Ecto neural progenitor cell (in vitro differentiated cells): ENCODE results near the gene CPA1.
"Not testable (repeated sequence)": the region's sequence is repeated elsewhere in the genome, so short reads cannot be mapped to it uniquely, and the experiment has no call there.

ENCODE experiments used
- DNase-seq: peaks from one replicate; pipeline ENCODE4 v3.0.0-alpha.2; 2018; ENCODE audit warnings: low spot score

CPA1 gene

GRCh38 chr7:130374507-130374906 is 5.8 kb upstream of the CPA1 start:
- DNase-seq: no peak

- not testable (repeated sequence) for DNase-seq
These were observed 3.8 kb upstream of the CPA1 start for GRCh38 chr7:130376461-130376860.

- DNase-seq: no peak
These were observed 3.1 kb upstream of the CPA1 start for GRCh38 chr7:130377178-130377577.

DNA sequence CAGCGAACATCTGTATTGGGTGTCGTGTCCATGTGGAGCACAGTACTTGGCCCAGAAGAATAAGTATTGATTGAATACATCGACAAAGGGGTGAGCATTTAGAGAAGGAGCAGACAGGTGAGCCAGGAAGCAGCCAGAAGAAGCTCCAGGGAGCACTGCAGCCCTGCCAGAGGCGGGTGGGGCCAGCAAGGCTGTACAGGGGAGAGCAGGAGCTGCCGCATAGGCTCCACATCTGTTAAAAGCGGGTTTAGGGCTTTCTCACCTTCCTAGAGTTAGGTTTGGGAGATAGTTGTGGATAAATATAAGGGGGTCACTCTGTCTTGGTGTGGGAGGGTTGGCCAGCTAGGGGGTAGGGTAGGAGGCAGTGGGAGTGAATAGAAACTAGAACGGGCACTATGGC is 1.3 kb upstream of the CPA1 start:
- DNase-seq: no peak

- DNase-seq: no peak
These were observed 768 bp upstream of the CPA1 start for GRCh38 chr7:130379532-130379920.

- DNase-seq: no peak
These were observed 664 bp downstream of the CPA1 start for GRCh38 chr7:130380861-130381455.

DNA sequence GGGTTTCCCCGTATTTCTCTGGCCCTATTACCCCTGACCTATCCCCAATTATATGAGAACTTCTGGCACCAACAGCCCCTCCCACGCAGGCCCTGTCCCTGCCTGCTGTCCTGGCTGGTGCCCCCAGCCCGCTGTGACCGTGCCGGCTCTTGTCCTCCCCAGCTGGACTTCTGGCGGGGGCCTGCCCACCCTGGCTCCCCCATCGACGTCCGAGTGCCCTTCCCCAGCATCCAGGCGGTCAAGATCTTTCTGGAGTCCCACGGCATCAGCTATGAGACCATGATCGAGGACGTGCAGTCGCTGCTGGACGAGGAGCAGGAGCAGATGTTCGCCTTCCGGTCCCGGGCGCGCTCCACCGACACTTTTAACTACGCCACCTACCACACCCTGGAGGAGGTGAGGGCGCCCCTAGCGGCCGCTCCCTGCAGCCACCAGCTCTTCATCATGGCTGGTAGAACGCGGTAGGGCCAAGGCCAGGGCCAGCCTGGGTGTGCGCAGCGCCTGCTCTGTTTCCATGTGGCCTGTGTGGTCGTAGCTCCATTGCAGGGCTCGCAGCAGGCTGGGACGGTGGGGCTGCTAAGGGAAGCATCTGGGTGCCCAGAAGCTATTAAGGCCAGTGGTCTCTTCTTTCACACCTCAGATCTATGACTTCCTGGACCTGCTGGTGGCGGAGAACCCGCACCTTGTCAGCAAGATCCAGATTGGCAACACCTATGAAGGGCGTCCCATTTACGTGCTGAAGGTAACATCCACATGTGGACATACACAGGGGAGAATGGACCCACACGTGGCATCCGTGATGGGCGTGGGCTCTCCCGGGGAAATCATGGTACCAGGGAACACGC is 1.4 kb downstream of the CPA1 start:
- peak; percentile 63 for DNase-seq

DNA sequence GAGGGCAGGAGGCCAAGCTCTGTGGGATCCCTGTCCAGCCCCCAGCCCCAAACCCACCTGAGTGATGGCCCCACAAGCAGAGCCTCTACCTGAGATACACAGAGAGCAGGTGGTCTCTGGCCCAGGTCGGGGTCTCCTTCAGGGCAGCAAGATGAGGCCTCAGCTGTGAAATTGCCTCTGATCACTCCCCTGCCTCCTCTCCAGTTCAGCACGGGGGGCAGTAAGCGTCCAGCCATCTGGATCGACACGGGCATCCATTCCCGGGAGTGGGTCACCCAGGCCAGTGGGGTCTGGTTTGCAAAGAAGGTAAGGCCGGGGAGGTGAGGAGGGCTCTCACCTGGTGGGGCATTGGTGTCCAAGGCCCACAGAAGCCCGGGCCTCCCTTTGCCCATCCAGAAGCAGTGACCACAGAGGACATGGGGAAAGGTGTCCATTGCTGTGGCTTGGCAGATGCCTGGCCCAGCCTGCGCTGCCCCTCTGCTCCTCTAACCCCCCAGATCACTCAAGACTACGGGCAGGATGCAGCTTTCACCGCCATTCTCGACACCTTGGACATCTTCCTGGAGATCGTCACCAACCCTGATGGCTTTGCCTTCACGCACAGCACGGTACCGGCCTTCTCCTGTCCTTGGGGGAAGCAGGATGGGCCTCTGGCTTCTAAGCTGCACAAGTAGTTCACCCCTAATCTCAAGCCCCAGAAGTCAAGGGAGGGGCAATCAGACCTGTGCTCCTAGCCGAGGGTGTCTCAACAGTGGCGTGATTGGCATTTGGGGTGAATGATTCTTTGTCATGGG is 3.1 kb downstream of the CPA1 start:
- peak; percentile 32 for DNase-seq

DNA sequence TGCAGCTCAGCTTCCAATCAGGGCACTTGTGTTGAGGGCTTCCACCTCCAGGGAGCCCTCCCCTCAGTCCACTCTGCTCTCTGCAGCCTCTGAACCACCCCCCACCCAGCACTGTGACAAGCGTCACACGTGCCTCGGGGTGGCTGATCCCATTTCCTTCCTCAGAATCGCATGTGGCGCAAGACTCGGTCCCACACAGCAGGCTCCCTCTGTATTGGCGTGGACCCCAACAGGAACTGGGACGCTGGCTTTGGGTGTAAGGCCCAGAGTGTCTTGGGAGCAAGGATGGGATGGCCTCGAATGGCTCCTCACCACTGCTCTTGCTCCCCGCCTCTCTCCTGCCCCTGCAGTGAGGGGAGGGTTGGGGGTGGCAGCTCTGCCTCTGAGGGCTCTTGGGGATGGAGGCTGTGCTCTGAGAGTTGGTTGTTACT is 4.1 kb downstream of the CPA1 start:
- DNase-seq: peak; percentile 35

GRCh38 chr7:130384841-130385599 is 4.7 kb downstream of the CPA1 start:
- no peak for DNase-seq

- DNase-seq: no peak
These were observed 5.3 kb downstream of the CPA1 start for GRCh38 chr7:130385600-130386066.

DNA sequence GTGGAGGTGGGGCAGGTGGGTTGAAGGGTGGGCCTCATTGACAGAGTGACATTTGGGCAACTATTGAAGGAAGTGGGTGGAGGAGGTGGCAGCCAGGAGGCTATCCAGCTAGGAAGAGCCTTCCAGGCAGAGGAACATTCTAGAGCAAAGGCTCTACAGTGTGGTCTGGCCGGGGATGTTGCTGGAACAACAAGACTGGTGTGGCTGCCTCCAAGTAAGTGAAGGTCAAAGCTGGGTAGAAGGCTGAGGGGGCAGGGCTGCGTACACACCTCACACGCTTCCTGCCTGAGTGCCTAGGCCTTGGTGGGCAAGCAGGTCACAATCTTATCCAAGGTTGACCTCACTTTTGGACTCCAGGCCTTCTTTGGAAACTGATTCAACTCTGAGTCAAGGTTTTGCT is 6.6 kb downstream of the CPA1 start:
- DNase-seq: no peak

DNA sequence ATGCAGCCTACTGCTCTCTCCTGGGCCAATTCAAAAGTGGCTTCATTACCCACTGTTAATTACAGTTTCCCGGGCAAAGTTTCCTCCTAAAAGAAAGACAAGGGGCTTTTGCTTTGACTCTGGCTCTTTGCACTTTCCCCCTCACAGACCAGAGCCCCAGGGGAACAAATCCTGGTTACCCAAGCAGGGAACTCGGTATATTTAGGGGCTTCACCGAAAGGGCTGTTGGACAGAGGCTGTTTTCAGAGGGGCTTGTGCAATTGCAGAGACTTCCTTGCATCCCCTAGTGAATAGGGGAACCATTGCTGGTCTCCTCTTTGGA is 7.0 kb downstream of the CPA1 start:
- no peak for DNase-seq

- DNase-seq: no peak
These were observed 7.5 kb downstream of the CPA1 start for GRCh38 chr7:130387628-130388403.

GRCh38 chr7:130388671-130389070 is 8.4 kb downstream of the CPA1 start:
- DNase-seq: no peak

DNA sequence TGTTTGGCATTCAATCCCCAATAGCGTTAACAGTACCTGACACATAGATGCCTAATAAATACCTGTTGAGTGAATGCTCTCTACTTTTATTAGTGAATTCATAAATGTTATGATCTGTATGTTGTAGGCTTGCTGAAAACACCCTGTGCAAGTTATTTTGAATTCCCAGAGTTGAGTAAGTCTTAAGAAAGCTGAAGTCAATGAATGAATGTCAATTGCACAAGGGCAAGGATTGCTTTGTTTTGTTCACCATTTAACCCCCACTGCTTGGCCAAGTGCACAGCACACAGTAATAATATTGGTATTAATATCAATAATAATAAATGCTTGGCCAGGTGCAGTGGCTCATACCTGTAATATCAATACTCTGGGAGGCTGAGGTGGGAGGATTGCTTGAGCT is 10.2 kb downstream of the CPA1 start:
- no peak for DNase-seq

DNA sequence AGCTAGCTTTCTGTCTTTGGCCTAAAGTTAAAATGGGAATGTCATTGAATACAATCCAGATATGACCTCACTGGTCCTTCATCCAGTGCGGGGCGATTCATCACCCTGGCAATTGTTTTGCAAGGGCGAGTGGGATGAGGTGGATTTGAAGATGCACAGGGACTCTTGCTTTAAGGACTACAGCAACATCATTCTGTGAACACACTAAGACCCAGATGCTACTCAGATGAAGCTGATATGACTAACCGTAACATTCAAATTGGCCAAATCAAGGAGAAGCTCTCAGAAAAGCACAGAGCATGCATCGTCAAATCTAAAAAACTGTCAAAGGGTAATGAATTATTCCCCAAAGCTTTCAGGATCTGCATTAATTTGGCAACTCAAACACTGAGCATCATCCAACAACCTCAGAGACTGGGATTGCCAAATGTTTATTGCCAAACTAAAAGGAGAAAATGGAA is 12.8 kb downstream of the CPA1 start:
- DNase-seq: no peak

- no peak for DNase-seq
These were observed 13.6 kb downstream of the CPA1 start for GRCh38 chr7:130393841-130394411.

- DNase-seq: no peak
These were observed 14.3 kb downstream of the CPA1 start for GRCh38 chr7:130394421-130395195.

DNA sequence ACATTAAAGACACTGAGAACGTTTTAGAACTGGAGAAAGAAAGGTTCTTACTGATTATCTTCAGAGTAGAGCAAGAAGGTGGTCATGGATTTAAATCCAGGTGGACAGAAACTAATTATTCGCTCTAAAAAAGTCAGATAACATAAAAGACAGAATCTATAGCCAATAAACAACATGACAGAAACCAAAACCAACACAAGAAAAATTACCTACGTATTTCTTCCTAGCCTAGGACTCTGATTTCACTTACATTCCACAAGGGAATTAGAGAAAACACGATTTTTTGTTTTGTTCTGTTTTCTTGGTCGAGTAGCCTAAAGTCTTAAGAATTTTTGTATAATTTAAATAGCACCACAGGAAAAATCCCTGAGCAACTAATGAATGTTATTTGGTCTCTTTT is 15.1 kb downstream of the CPA1 start:
- no peak for DNase-seq
